Upper lobe of left lung (tissue), 6 donors: ENCODE results near the gene ERN1. TPM values are rescaled to one million over a fixed set of nuclear protein-coding genes. Genes with fewer than 3 reads are reported as not detected.

Source experiments
- ATAC-seq, 2 donors: fragments of 200-7000 bp; cut with Tn5 transposase; one replicate each; pipeline ENCODE4 v1.9.1; 2022; ENCODE audit warnings: mild to moderate bottlenecking in 2 of 2, moderate library complexity in 2 of 2; ENCODE audit not compliant: low FRiP score in 2 of 2
- DNase-seq, 2 donors: peaks; one replicate each; pipeline ENCODE4 v3.0.0-alpha.2; 2019 to 2020
- H3K27ac ChIP-seq, 4 donors: fragments of 200-600 bp; sonication (generic); one replicate each; pipeline ENCODE4 v1.5.1; 2016 to 2019
- H3K27me3 ChIP-seq, 4 donors: fragments of 200-600 bp; sonication (generic); one replicate each; pipeline ENCODE4 v1.5.1; 2017 to 2019
- H3K36me3 ChIP-seq, 4 donors: fragments of 200-600 bp; sonication (generic); one replicate each; pipeline ENCODE4 v1.5.1; 2016 to 2019
- H3K4me1 ChIP-seq, 4 donors: fragments of 200-600 bp; sonication (generic); one replicate each; pipeline ENCODE4 v1.5.1; 2018 to 2019
- H3K4me3 ChIP-seq, 4 donors: fragments of 200-600 bp; sonication (generic); one replicate each; pipeline ENCODE4 v1.5.1; 2017 to 2019; ENCODE audit warnings: mild to moderate bottlenecking in 2 of 4, moderate library complexity in 1 of 4
- H3K9me3 ChIP-seq, 4 donors: fragments of 200-600 bp; sonication (generic); one replicate each; pipeline ENCODE4 v1.5.1; 2018 to 2019
- EP300 ChIP-seq, 4 donors: sonication (generic); formaldehyde crosslinking; IDR thresholded peaks; one replicate each; pipeline ENCODE4 v1.5.1; 2017; ENCODE audit warnings: antibody characterized with exemption in 4 of 4, control low read depth in 2 of 4
- POLR2A ChIP-seq, 4 donors: fragments of 450-650 bp; IDR thresholded peaks; one replicate each; pipeline ENCODE4 v1.5.1; 2016 to 2017; ENCODE audit warnings: antibody characterized with exemption in 4 of 4, mild to moderate bottlenecking in 2 of 4
- POLR2AphosphoS5 ChIP-seq, 2 donors: sonication (generic); formaldehyde crosslinking; IDR thresholded peaks; one replicate each; pipeline ENCODE4 v1.5.1; 2017; ENCODE audit warnings: antibody characterized with exemption in 2 of 2
- WGBS, 2 donors: methylation state at CpG; one replicate each; pipeline ENCODE4 v1.1.5; 2017 to 2018; 5-methylcytosine and 5-hydroxymethylcytosine counted together
- total RNA-seq, 6 donors: library from RNA; depleted of rRNA in 4 of 6; stranded (reverse); fragments of >200 nt in 4 of 6; gene quantifications; one replicate each; pipeline versions ENCODE4 v1.1.0 to v1.2.1, GENCODE V29; 2016 to 2021
- TF ChIP-seq, protein P1 (sequence below), 6 experiments: fragments of 450-650 bp in 4 of 6; fragments of 200-600 bp in 2 of 6; sonication (generic) in 2 of 6; IDR thresholded peaks; one replicate each; pipeline ENCODE4 v1.5.1; 2016 to 2019; ENCODE audit warnings: antibody characterized with exemption in 6 of 6
- donor health status: DM: no; HTN: no; CAD: no; lungs with moderate emphysema.
- donor health status: DM: no; HTN: yes; CAD: no; lungs with severe emphysema.

Gene ERN1
- total RNA-seq, 6 donors from 2014 or later: 32.8 to 65.0 (median 41.9) TPM

- no peak overlapping the region for H3K4me3 ChIP-seq
- TF ChIP-seq POLR2A (IDR thresholded peaks at IDR 0.05) (no peak), POLR2AphosphoS5 (IDR thresholded peaks at IDR 0.05) (no peak), EP300 (IDR thresholded peaks at IDR 0.05) (no peak)
- TF ChIP-seq, protein P1, sequence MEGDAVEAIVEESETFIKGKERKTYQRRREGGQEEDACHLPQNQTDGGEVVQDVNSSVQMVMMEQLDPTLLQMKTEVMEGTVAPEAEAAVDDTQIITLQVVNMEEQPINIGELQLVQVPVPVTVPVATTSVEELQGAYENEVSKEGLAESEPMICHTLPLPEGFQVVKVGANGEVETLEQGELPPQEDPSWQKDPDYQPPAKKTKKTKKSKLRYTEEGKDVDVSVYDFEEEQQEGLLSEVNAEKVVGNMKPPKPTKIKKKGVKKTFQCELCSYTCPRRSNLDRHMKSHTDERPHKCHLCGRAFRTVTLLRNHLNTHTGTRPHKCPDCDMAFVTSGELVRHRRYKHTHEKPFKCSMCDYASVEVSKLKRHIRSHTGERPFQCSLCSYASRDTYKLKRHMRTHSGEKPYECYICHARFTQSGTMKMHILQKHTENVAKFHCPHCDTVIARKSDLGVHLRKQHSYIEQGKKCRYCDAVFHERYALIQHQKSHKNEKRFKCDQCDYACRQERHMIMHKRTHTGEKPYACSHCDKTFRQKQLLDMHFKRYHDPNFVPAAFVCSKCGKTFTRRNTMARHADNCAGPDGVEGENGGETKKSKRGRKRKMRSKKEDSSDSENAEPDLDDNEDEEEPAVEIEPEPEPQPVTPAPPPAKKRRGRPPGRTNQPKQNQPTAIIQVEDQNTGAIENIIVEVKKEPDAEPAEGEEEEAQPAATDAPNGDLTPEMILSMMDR (IDR thresholded peaks at IDR 0.05): no peak
- peak overlapping the region in 2 of 4 donors; percentile 9 to 55 for H3K27ac ChIP-seq
- H3K36me3 ChIP-seq: no peaks in the 10 kb centered on the region
- H3K9me3 ChIP-seq: no peaks in the 10 kb centered on the region
- 88 to 96% methylated on average over 4 of the region's 4 CpGs for WGBS, 2 donors
- H3K4me1 ChIP-seq: peaks cover 36 to 72% (median 50%) of the 10 kb centered on the region in 4 donors
- H3K27me3 ChIP-seq: no peaks in the 10 kb centered on the region
- peak in 1 of 2 donors; percentile 5 for ATAC-seq
- DNase-seq: no peak
These were observed 42.5 kb downstream of the ERN1 start for GRCh38 chr17:64087252-64088005.

- H3K4me1 ChIP-seq: peaks cover 42 to 72% (median 59%) of the 10 kb centered on the region in 4 donors
- H3K27ac ChIP-seq: peak overlapping the region in 2 of 4 donors; percentile 23 to 60
- H3K36me3 ChIP-seq: no peaks in the 10 kb centered on the region
- H3K27me3 ChIP-seq: no peaks in the 10 kb centered on the region
- WGBS, 2 donors: 82 to 92% methylated on average over 2 of the region's 2 CpGs
- no peak overlapping the region for H3K4me3 ChIP-seq
- ATAC-seq (no peak), DNase-seq (no peak)
- TF ChIP-seq, protein P1 (IDR thresholded peaks at IDR 0.05): no peak
- TF ChIP-seq EP300 (IDR thresholded peaks at IDR 0.05): no peak
- TF ChIP-seq POLR2AphosphoS5 (IDR thresholded peaks at IDR 0.05): no peak
- no peak for TF ChIP-seq POLR2A (IDR thresholded peaks at IDR 0.05)
- H3K9me3 ChIP-seq: no peaks in the 10 kb centered on the region
These were observed 44.3 kb downstream of the ERN1 start for GRCh38 chr17:64085650-64086005.

DNA sequence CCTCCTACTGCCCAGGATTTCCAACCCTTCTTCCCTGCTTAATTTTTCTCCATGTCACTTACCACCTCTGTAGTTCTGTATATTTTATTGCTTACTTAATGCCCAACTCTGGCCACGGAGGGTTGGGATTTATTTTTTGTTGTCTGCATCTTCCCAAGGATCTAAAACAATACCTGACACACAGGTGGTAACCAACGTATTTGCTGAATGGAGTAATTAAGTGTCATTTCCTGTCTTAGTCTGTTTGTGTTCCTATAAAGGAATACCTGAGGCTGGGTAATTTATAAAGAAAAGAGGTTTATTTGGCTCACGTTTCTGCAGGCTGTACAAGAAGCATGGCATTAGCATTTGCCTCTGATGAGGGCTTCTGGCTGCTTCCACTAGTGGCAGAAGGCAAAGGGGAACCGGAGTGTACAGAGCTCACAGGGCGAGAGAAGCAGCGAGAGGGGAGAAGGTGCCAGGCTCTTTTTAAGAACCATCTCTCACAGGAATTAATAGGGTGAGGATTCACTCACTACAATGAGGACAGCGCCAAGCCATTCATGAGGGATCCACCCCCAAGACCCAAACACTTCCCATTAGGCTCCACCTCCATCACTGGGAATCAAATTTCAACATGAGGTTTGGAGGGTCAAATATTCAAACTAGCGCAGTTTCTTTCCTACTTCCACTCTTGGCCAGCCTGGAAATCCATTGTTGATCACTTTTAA is 44.8 kb downstream of the ERN1 start:
- TF ChIP-seq POLR2AphosphoS5 (IDR thresholded peaks at IDR 0.05) (no peak), POLR2A (IDR thresholded peaks at IDR 0.05) (no peak), EP300 (IDR thresholded peaks at IDR 0.05) (no peak)
- TF ChIP-seq, protein P1 (IDR thresholded peaks at IDR 0.05): no peak
- Histone ChIP-seq H3K4me1 (peaks cover 42 to 68% (median 59%) of the 10 kb centered on the region in 4 donors), H3K4me3 (no peak overlapping the region), H3K9me3 (no peaks in the 10 kb centered on the region), H3K27me3 (no peaks in the 10 kb centered on the region), H3K36me3 (no peaks in the 10 kb centered on the region), H3K27ac (peak overlapping the region in 3 of 4 donors; percentile 23 to 60 (median 28))
- 84 to 85% methylated on average over 8 of the region's 8 CpGs for WGBS, 2 donors
- no peak for DNase-seq
- no peak for ATAC-seq

DNA sequence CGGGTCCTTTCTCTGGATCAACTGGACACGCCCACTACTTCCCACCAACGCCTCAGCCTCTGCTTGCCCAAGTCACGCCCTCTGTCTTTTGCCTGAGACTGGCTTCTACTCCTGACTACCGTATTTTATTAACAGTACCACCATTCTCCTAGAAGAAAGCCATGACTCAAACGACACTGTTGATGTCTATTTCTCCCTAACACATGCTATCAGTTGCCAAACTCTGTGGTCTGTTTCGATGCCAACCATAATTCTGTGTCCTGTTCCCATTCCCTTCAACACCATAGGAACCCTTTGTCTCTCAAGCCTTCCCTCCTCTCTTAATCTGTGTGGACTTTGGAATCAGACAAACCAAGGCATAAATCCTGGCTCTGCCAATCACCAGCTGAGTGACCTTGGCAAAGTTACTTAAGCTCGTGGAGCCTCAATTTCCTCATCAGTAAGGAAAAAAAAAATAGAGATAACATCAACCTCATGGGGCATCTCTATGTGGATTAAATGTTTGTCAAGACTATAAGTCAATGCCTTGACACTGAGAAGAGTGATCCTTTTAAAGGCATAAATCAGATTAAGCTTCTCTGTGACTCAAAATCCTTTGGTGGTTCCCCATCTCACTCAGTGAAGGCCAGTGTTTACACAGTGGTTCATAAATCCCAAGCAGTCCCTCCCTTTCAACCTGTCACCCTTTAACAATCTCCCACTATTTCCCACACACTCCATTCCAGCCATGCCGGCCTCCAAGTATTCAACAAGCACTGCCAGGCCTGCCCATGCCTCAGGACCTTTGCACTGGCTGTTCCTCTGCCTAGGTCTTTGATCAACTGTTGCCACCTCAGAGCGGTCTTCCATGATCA is 45.6 kb downstream of the ERN1 start:
- Histone ChIP-seq H3K4me3 (no peak overlapping the region), H3K27me3 (no peaks in the 10 kb centered on the region), H3K27ac (peak overlapping the region in 3 of 4 donors; percentile 7 to 78 (median 28)), H3K4me1 (peaks cover 42 to 60% (median 56%) of the 10 kb centered on the region in 4 donors), H3K36me3 (peaks cover 0 to 4% (median 2%) of the 10 kb centered on the region in 4 donors), H3K9me3 (no peaks in the 10 kb centered on the region)
- 46 to 62% methylated on average over 10 of the region's 10 CpGs for whole genome bisulfite sequencing, 2 donors
- DNase-seq (peak in 1 of 2 donors; percentile 73), ATAC-seq (peak in 1 of 2 donors; percentile 55)
- TF ChIP-seq, protein P1 (IDR thresholded peaks at IDR 0.05): no peak
- TF ChIP-seq POLR2AphosphoS5 (IDR thresholded peaks at IDR 0.05): no peak
- TF ChIP-seq POLR2A (IDR thresholded peaks at IDR 0.05): no peak
- no peak for TF ChIP-seq EP300 (IDR thresholded peaks at IDR 0.05)
